ENCODE data around the gene CTIF. TPM values are rescaled to one million over a fixed set of nuclear protein-coding genes. Genes with fewer than 3 reads are reported as not detected.
A peak's percentile ranks its signal among the peaks of the same experiment; 100 is the strongest.

CTIF gene
- polyA plus RNA-seq, 10 donors: 25.4 to 43.6 (median 34.2) TPM

- no peak for DNase-seq
These were observed 275.8 kb downstream of the CTIF start for GRCh38 chr18:48814490-48815178.

GRCh38 chr18:48815179-48815515, 276.3 kb downstream of the CTIF start:
- DNase-seq: no peak

GRCh38 chr18:48815581-48816324, 276.9 kb downstream of the CTIF start:
- no peak for DNase-seq

GRCh38 chr18:48816554-48816953, 277.7 kb downstream of the CTIF start:
- no peak for DNase-seq

- no peak for DNase-seq
These were observed 278.2 kb downstream of the CTIF start for GRCh38 chr18:48817021-48817461.

GRCh38 chr18:48818329-48819254, 279.8 kb downstream of the CTIF start:
- DNase-seq: no peak

- no peak for DNase-seq
These were observed 280.4 kb downstream of the CTIF start for GRCh38 chr18:48819276-48819675.

GRCh38 chr18:48819781-48820482, 281.1 kb downstream of the CTIF start:
- no peak for DNase-seq

GRCh38 chr18:48820483-48821250, 281.8 kb downstream of the CTIF start:
- DNase-seq: no peak

GRCh38 chr18:48821251-48821590, 282.4 kb downstream of the CTIF start:
- no peak for DNase-seq

- no peak for DNase-seq
These were observed 283.0 kb downstream of the CTIF start for GRCh38 chr18:48821845-48822244.

GRCh38 chr18:48824231-48824970, 285.6 kb downstream of the CTIF start:
- no peak for DNase-seq

GRCh38 chr18:48825101-48825745, 286.4 kb downstream of the CTIF start:
- DNase-seq: no peak

GRCh38 chr18:48826271-48826670, 287.4 kb downstream of the CTIF start:
- no peak for DNase-seq

GRCh38 chr18:48826806-48827205, 288.0 kb downstream of the CTIF start:
- DNase-seq: no peak

- peak; percentile 72 to 92 (median 81) for DNase-seq
These were observed 288.7 kb downstream of the CTIF start for GRCh38 chr18:48827291-48828193.

GRCh38 chr18:48828194-48828545, 289.3 kb downstream of the CTIF start:
- DNase-seq: no peak

- no peak for DNase-seq
These were observed 290.0 kb downstream of the CTIF start for GRCh38 chr18:48828691-48829442.
